GM20000 (cell line): ENCODE results near the gene INTS1.

ENCODE experiments used
- DNase-seq: peaks from one replicate; pipeline ENCODE4 v3.0.0; 2012; ENCODE audit warnings: low spot score
- CTCF ChIP-seq: IDR thresholded peaks from 2 replicates; pipeline ENCODE4 v1.5.1; 2012; ENCODE audit warnings: mild to moderate bottlenecking, control low read depth; ENCODE audit errors: extremely low read depth, missing control alignments

INTS1 gene

GRCh38 chr7:1500064-1500807 is 4.0 kb downstream of the INTS1 start:
- DNase-seq, result no peak
- no peak for TF ChIP-seq CTCF

GRCh38 chr7:1499367-1500029 is 4.7 kb downstream of the INTS1 start:
- DNase-seq, result no peak
- no peak for TF ChIP-seq CTCF

GRCh38 chr7:1498370-1499305 is 5.6 kb downstream of the INTS1 start:
- no peak for DNase-seq
- TF ChIP-seq CTCF, result no peak

- no peak for DNase-seq
- TF ChIP-seq CTCF, result no peak
Measured at GRCh38 chr7:1497293-1497927, 6.8 kb downstream of the INTS1 start.

- TF ChIP-seq CTCF, result no peak
- DNase-seq, result no peak
Measured at GRCh38 chr7:1496531-1497292, 7.5 kb downstream of the INTS1 start.

GRCh38 chr7:1495564-1496242 is 8.5 kb downstream of the INTS1 start:
- TF ChIP-seq CTCF, result no peak
- DNase-seq, result no peak
